H9 (cell line): ENCODE data around the gene CLDN20. TPM values are rescaled to one million over a fixed set of nuclear protein-coding genes. Genes with fewer than 3 reads are reported as not detected.

Source experiments
- DNase-seq: peaks from one replicate; pipeline ENCODE4 v3.0.0-alpha.2; 2017
- H2AFZ ChIP-seq: one replicate; pipeline ENCODE4 v1.6.1; 2013; ENCODE audit warnings: mild to moderate bottlenecking, low read length, control low read depth, moderate library complexity
- H2AK5ac ChIP-seq: 2 replicates; pipeline ENCODE4 v1.6.1; 2013; ENCODE audit warnings: low read length, control low read depth, mixed read lengths; ENCODE audit not compliant: insufficient read length
- H2BK120ac ChIP-seq: one replicate; pipeline ENCODE4 v1.6.1; 2013; ENCODE audit warnings: low read depth, mild to moderate bottlenecking, low read length, control low read depth, inconsistent platforms; ENCODE audit not compliant: poor library complexity, severe bottlenecking
- H2BK12ac ChIP-seq: 2 replicates; pipeline ENCODE4 v1.6.1; 2013; ENCODE audit warnings: low read length, control low read depth, mixed read lengths, low read depth; ENCODE audit not compliant: insufficient read length
- H2BK15ac ChIP-seq: 2 replicates; pipeline ENCODE4 v1.6.1; 2013; ENCODE audit warnings: low read depth, low read length, control low read depth
- H2BK20ac ChIP-seq: one replicate; pipeline ENCODE4 v1.6.1; 2013; ENCODE audit warnings: low read depth, mild to moderate bottlenecking, low read length, control low read depth, inconsistent platforms; ENCODE audit not compliant: poor library complexity, severe bottlenecking
- H2BK5ac ChIP-seq: 2 replicates; pipeline ENCODE4 v1.6.1; 2013; ENCODE audit warnings: low read length, control low read depth, mixed read lengths; ENCODE audit not compliant: insufficient read length
- H3K14ac ChIP-seq: 2 replicates; pipeline ENCODE4 v1.6.1; 2013; ENCODE audit warnings: low read length, control low read depth; ENCODE audit not compliant: insufficient read depth
- H3K18ac ChIP-seq: 2 replicates; pipeline ENCODE4 v1.6.1; 2013; ENCODE audit warnings: low read depth, mild to moderate bottlenecking, mixed read lengths, low read length, control low read depth; ENCODE audit not compliant: insufficient read length
- H3K23ac ChIP-seq: 2 replicates; pipeline ENCODE4 v1.6.1; 2013; ENCODE audit warnings: low read length, control low read depth, mixed read lengths, low read depth; ENCODE audit not compliant: insufficient read length
- H3K23me2 ChIP-seq: 2 replicates; pipeline ENCODE4 v1.6.1; 2013; ENCODE audit warnings: low read depth, mild to moderate bottlenecking, mixed read lengths, low read length, control low read depth; ENCODE audit not compliant: insufficient read length, poor library complexity, severe bottlenecking
- H3K27ac ChIP-seq: 2 replicates; pipeline ENCODE4 v1.5.1; 2013; ENCODE audit warnings: low read length, control low read depth, mixed read lengths, low read depth; ENCODE audit not compliant: insufficient read length
- H3K27me3 ChIP-seq: 2 replicates; pipeline ENCODE4 v1.6.1; 2013; ENCODE audit warnings: low read length, control low read depth, inconsistent platforms; ENCODE audit not compliant: insufficient read depth
- H3K4ac ChIP-seq: 2 replicates; pipeline ENCODE4 v1.6.1; 2013; ENCODE audit warnings: low read depth, mild to moderate bottlenecking, control low read depth, inconsistent platforms, low read length, moderate library complexity
- H3K4me1 ChIP-seq: 2 replicates; pipeline ENCODE4 v1.6.1; 2013; ENCODE audit warnings: low read length, control low read depth, inconsistent platforms; ENCODE audit not compliant: insufficient read depth
- H3K4me2 ChIP-seq: 2 replicates; pipeline ENCODE4 v1.6.1; 2013; ENCODE audit warnings: low read length, control low read depth, mixed read lengths; ENCODE audit not compliant: insufficient read length, insufficient read depth
- H3K56ac ChIP-seq: 2 replicates; pipeline ENCODE4 v1.6.1; 2013; ENCODE audit warnings: low read depth, mild to moderate bottlenecking, mixed read lengths, low read length, control low read depth; ENCODE audit not compliant: insufficient read length
- H3K79me1 ChIP-seq: 2 replicates; pipeline ENCODE4 v1.6.1; 2013; ENCODE audit warnings: low read depth, mild to moderate bottlenecking, moderate library complexity, low read length, control low read depth, inconsistent platforms; ENCODE audit not compliant: insufficient read depth, poor library complexity, severe bottlenecking
- H3K79me2 ChIP-seq: 2 replicates; pipeline ENCODE4 v1.6.1; 2013; ENCODE audit warnings: low read length, control low read depth, inconsistent platforms; ENCODE audit not compliant: insufficient read depth
- H3K9ac ChIP-seq: 2 replicates; pipeline ENCODE4 v1.6.1; 2013; ENCODE audit warnings: low read length, control low read depth, mixed read lengths; ENCODE audit not compliant: insufficient read length; ENCODE audit errors: extremely low read depth
- H3K9me3 ChIP-seq: one replicate; pipeline ENCODE4 v1.6.1; 2013; ENCODE audit warnings: low read depth, low read length, inconsistent platforms; ENCODE audit not compliant: control insufficient read depth
- H3T11ph ChIP-seq: one replicate; pipeline ENCODE4 v1.6.1; 2013; ENCODE audit warnings: mild to moderate bottlenecking, low read length, control low read depth, inconsistent platforms
- H4K20me1 ChIP-seq: one replicate; pipeline ENCODE4 v1.6.1; 2013; ENCODE audit not compliant: control insufficient read depth, insufficient read length, insufficient read depth
- H4K5ac ChIP-seq: 2 replicates; pipeline ENCODE4 v1.6.1; 2013; ENCODE audit warnings: low read depth, mild to moderate bottlenecking, mixed read lengths, low read length, control low read depth; ENCODE audit not compliant: insufficient read length
- H4K8ac ChIP-seq: replicated peaks from 2 replicates; pipeline ENCODE4 v1.6.1; 2013; ENCODE audit warnings: low read length, control low read depth, mixed read lengths, low read depth; ENCODE audit not compliant: insufficient read length
- H4K91ac ChIP-seq: 2 replicates; pipeline ENCODE4 v1.6.1; 2013; ENCODE audit warnings: low read depth, mild to moderate bottlenecking, moderate library complexity, mixed read lengths, low read length, control low read depth; ENCODE audit not compliant: insufficient read length
- H3K27ac Mint-ChIP-seq, 3 experiments: 2 replicates in 2 of 3; 3 replicates in 1 of 3; pipeline ENCODE4 v1.8.0; 2020 to 2021; ENCODE audit warnings: mixed read lengths in 3 of 3, mild to moderate bottlenecking in 1 of 3, moderate library complexity in 1 of 3
- H3K27me3 Mint-ChIP-seq: 2 replicates; pipeline ENCODE4 v1.8.0; 2021; ENCODE audit warnings: low read depth, mild to moderate bottlenecking, moderate library complexity, mixed read lengths
- H3K36me3 Mint-ChIP-seq, 3 experiments: 2 replicates in 2 of 3; 3 replicates in 1 of 3; pipeline ENCODE4 v1.8.0; 2020 to 2021; ENCODE audit warnings: low read depth in 3 of 3, mixed read lengths in 3 of 3; ENCODE audit not compliant: insufficient read depth in 1 of 3
- H3K4me1 Mint-ChIP-seq, 2 experiments: 2 replicates each; pipeline ENCODE4 v1.8.0; 2020; ENCODE audit warnings: mixed read lengths in 2 of 2
- H3K4me3 Mint-ChIP-seq, 2 experiments: 2 replicates in 1 of 2; 3 replicates in 1 of 2; pipeline ENCODE4 v1.8.0; 2020 to 2021; ENCODE audit warnings: mild to moderate bottlenecking in 2 of 2, mixed read lengths in 2 of 2, moderate library complexity in 1 of 2
- H3K9me3 Mint-ChIP-seq, 2 experiments: 2 replicates in 1 of 2; 3 replicates in 1 of 2; pipeline ENCODE4 v1.8.0; 2020; ENCODE audit warnings: mild to moderate bottlenecking in 2 of 2, mixed read lengths in 2 of 2, moderate library complexity in 1 of 2
- CTCF ChIP-seq: fragments of 200-600 bp; sonication (generic); conservative IDR thresholded peaks from 3 replicates; pipeline ENCODE4 v1.8.0; 2021; ENCODE audit warnings: antibody characterized with exemption, mild to moderate bottlenecking
- WGBS: extraction: QIAGEN DNeasy Blood & Tissue Kit; methylation state at CpG from one replicate; pipeline ENCODE4 v1.1.7; 2013; ENCODE audit warnings: missing lambda C conversion rate, low lambda C conversion rate, mixed read lengths; ENCODE audit not compliant: insufficient read length; ENCODE audit errors: extremely low coverage; 5-methylcytosine and 5-hydroxymethylcytosine counted together
- total RNA-seq: library from RNA; stranded (reverse); gene quantifications from 2 replicates; pipeline ENCODE4 v1.2.1, GENCODE V29; 2021

CLDN20 gene
- total RNA-seq, 1 experiment from 2014 or later: not detected

GRCh38 chr6:155274106-155274505 is 10.3 kb downstream of the CLDN20 start:
- H3T11ph ChIP-seq: peak overlapping the region; percentile 26
- Mint-ChIP-seq H3K27ac (0 out of 7 replicates have a peak overlapping the region, but pooled peaks of 1 of the 3 experiments have one; percentile 39), H3K9me3 (no peaks in the 10 kb centered on the region), H3K36me3 (peaks cover 8 to 20% (median 16%) of the 10 kb centered on the region in 3 experiments; a peak in 6 of 7 replicates), H3K27me3 (no peaks in the 10 kb centered on the region), H3K4me1 (peaks cover 21% of the 10 kb centered on the region in 2 experiments), H3K4me3 (no peak overlapping the region)
- no peak overlapping the region for H2BK5ac ChIP-seq
- H3K4me2 ChIP-seq: no peak overlapping the region
- no peak overlapping the region for H2BK120ac ChIP-seq
- H3K9ac ChIP-seq: no peak overlapping the region
- 0 out of 2 replicates have a peak, but pooled peaks cover 1% of the 10 kb centered on the region for H3K79me2 ChIP-seq
- no peak overlapping the region for H3K23ac ChIP-seq
- H2AK5ac ChIP-seq: no peak overlapping the region
- H4K91ac ChIP-seq: no peak overlapping the region
- H4K8ac ChIP-seq: no peak overlapping the region
- no peaks in the 10 kb centered on the region for H3K27me3 ChIP-seq
- no peaks in the 10 kb centered on the region for H3K23me2 ChIP-seq
- no peaks in the 10 kb centered on the region for H4K20me1 ChIP-seq
- H2BK15ac ChIP-seq: no peak overlapping the region
- WGBS: no CpG with 5 or more reads among the region's 2 CpGs
- DNase-seq: no peak
- H2BK20ac ChIP-seq: no peak overlapping the region
- H3K9me3 ChIP-seq: no peaks in the 10 kb centered on the region
- no peak overlapping the region for H3K4ac ChIP-seq
- H3K4me1 ChIP-seq: peaks cover 4% of the 10 kb centered on the region; the same call in 1 of the 2 replicates
- no peak overlapping the region for H3K18ac ChIP-seq
- H3K27ac ChIP-seq: peak overlapping the region; percentile 67
- H2AFZ ChIP-seq: no peak overlapping the region
- no peak overlapping the region for H4K5ac ChIP-seq
- no peak for TF ChIP-seq CTCF
- no peaks in the 10 kb centered on the region for H3K79me1 ChIP-seq
- H3K14ac ChIP-seq: no peak overlapping the region
- no peak overlapping the region for H3K56ac ChIP-seq
- no peak overlapping the region for H2BK12ac ChIP-seq
